DOHH2 (cell line): Measurements from ENCODE around the gene CLDN7.

Experiments
- CTCF ChIP-seq: fragments of 200-600 bp; sonication (generic); IDR thresholded peaks from one replicate; pipeline ENCODE4 v1.5.1; 2014; ENCODE audit warnings: antibody characterized with exemption, mild to moderate bottlenecking, low read depth, low read length; ENCODE audit not compliant: poor library complexity, severe bottlenecking
- EZH2phosphoT487 ChIP-seq: fragments of 200-600 bp; sonication (generic); IDR thresholded peaks from 2 replicates; pipeline ENCODE4 v1.6.1; 2017; ENCODE audit warnings: borderline replicate concordance, mild to moderate bottlenecking, antibody characterized with exemption, low read length, moderate library complexity, mixed read lengths

GRCh38 chr17:7240375-7240774 lies 21.9 kb downstream of the CLDN7 start:
- TF ChIP-seq CTCF (no peak), EZH2phosphoT487 (no peak)
